GM23338 (cell line): ENCODE results near the gene POU2AF2. TPM values are rescaled to one million over a fixed set of nuclear protein-coding genes. Genes with fewer than 3 reads are reported as not detected.

ENCODE experiments used
- ATAC-seq: fragments of 200-7000 bp; cut with Tn5 transposase; 3 replicates; pipeline ENCODE4 v1.9.1; 2020
- DNase-seq: peaks from one replicate; pipeline ENCODE4 v3.0.0-alpha.2; 2015; ENCODE audit warnings: low spot score
- H2AFZ ChIP-seq: fragments of 200-600 bp; sonication (generic); 2 replicates; pipeline ENCODE4 v1.8.0; 2016; ENCODE audit warnings: antibody characterized with exemption, mild to moderate bottlenecking, moderate library complexity
- H3F3A ChIP-seq: fragments of 200-600 bp; sonication (generic); replicated peaks from 2 replicates; pipeline ENCODE4 v1.8.0; 2017; ENCODE audit warnings: antibody characterized with exemption, mixed run types, low read depth
- H3K27ac ChIP-seq: fragments of 200-600 bp; sonication (generic); 2 replicates; pipeline ENCODE4 v1.6.1; 2016; ENCODE audit warnings: low read depth
- H3K27me3 ChIP-seq: fragments of 200-600 bp; sonication (generic); 2 replicates; pipeline ENCODE4 v1.8.0; 2016; ENCODE audit warnings: mild to moderate bottlenecking, mixed run types, moderate library complexity; ENCODE audit not compliant: insufficient read depth
- H3K36me3 ChIP-seq: fragments of 200-600 bp; sonication (generic); 2 replicates; pipeline ENCODE4 v1.8.0; 2016; ENCODE audit warnings: mild to moderate bottlenecking; ENCODE audit not compliant: insufficient read depth
- H3K4me1 ChIP-seq: fragments of 200-600 bp; sonication (generic); 2 replicates; pipeline ENCODE4 v1.8.0; 2016; ENCODE audit warnings: mild to moderate bottlenecking, moderate library complexity; ENCODE audit not compliant: insufficient read depth
- H3K4me2 ChIP-seq: fragments of 200-600 bp; sonication (generic); 2 replicates; pipeline ENCODE4 v1.7.1; 2017; ENCODE audit warnings: mixed run types
- H3K4me3 ChIP-seq: fragments of 200-600 bp; sonication (generic); 2 replicates; pipeline ENCODE4 v1.6.1; 2016; ENCODE audit warnings: mixed run types
- H3K79me2 ChIP-seq: fragments of 200-600 bp; sonication (generic); replicated peaks from 2 replicates; pipeline ENCODE4 v1.8.0; 2017; ENCODE audit warnings: mild to moderate bottlenecking; ENCODE audit not compliant: insufficient read depth
- H3K9me2 ChIP-seq: fragments of 200-600 bp; sonication (generic); 2 replicates; pipeline ENCODE4 v1.8.0; 2017; ENCODE audit not compliant: insufficient read depth
- H4K20me1 ChIP-seq: fragments of 200-600 bp; sonication (generic); replicated peaks from 2 replicates; pipeline ENCODE4 v1.8.0; 2017; ENCODE audit warnings: mild to moderate bottlenecking; ENCODE audit not compliant: insufficient read depth
- H3K27ac Mint-ChIP-seq: 2 replicates; pipeline ENCODE4 v1.8.0; 2020; ENCODE audit warnings: inconsistent platforms, mild to moderate bottlenecking, moderate library complexity, mixed read lengths
- H3K27me3 Mint-ChIP-seq: 3 replicates; pipeline ENCODE4 v1.8.0; 2022; ENCODE audit warnings: low read depth, mild to moderate bottlenecking, moderate library complexity, mixed read lengths, inconsistent platforms; ENCODE audit not compliant: insufficient read depth, poor library complexity
- H3K36me3 Mint-ChIP-seq: 3 replicates; pipeline ENCODE4 v1.8.0; 2021; ENCODE audit warnings: low read depth, mild to moderate bottlenecking, inconsistent platforms, moderate library complexity, mixed read lengths
- H3K4me1 Mint-ChIP-seq: 3 replicates; pipeline ENCODE4 v1.8.0; 2020; ENCODE audit warnings: mild to moderate bottlenecking, inconsistent platforms, mixed read lengths
- H3K4me3 Mint-ChIP-seq: 3 replicates; pipeline ENCODE4 v1.8.0; 2021; ENCODE audit warnings: moderate library complexity, mild to moderate bottlenecking, inconsistent platforms, mixed read lengths
- H3K9me3 Mint-ChIP-seq: 3 replicates; pipeline ENCODE4 v1.8.0; 2020; ENCODE audit warnings: moderate library complexity, mild to moderate bottlenecking, inconsistent platforms, mixed read lengths
- CREB1 ChIP-seq: fragments of 250-450 bp; sonication (Bioruptor Pico); IDR thresholded peaks from 2 replicates; pipeline ENCODE4 v1.5.0; 2020; ENCODE audit warnings: low read depth, mild to moderate bottlenecking, moderate library complexity
- CTCF ChIP-seq, 2 experiments: fragments of 200-600 bp in 1 of 2; sonication (generic) in 1 of 2; conservative IDR thresholded peaks; 2 replicates each; pipeline versions ENCODE4 v1.5.1 to v1.6.1; 2016 to 2017; ENCODE audit warnings: antibody characterized with exemption in 2 of 2, low read depth in 2 of 2, mild to moderate bottlenecking in 2 of 2, moderate library complexity in 1 of 2
- ETS1 ChIP-seq: IDR thresholded peaks from 2 replicates; pipeline ENCODE4 v1.6.1; 2016; ENCODE audit warnings: antibody characterized with exemption
- EZH2phosphoT487 ChIP-seq: fragments of 200-600 bp; sonication (generic); IDR thresholded peaks from one replicate; pipeline ENCODE4 v1.8.1; 2018; ENCODE audit warnings: antibody characterized with exemption; ENCODE audit not compliant: unreplicated experiment
- JUNB ChIP-seq: IDR thresholded peaks from one replicate; pipeline ENCODE4 v1.6.1; 2016; ENCODE audit warnings: antibody characterized with exemption; ENCODE audit not compliant: unreplicated experiment
- NANOG ChIP-seq: IDR thresholded peaks from 2 replicates; pipeline ENCODE4 v1.6.1; 2016; ENCODE audit warnings: antibody characterized with exemption, borderline replicate concordance
- REST ChIP-seq: IDR thresholded peaks from one replicate; pipeline ENCODE4 v1.6.1; 2018; ENCODE audit warnings: antibody characterized with exemption; ENCODE audit not compliant: unreplicated experiment
- STAT1 ChIP-seq: IDR thresholded peaks from one replicate; pipeline ENCODE4 v1.6.1; 2016; ENCODE audit warnings: antibody characterized with exemption; ENCODE audit not compliant: unreplicated experiment
- ZNF114 ChIP-seq: fragments of 250-450 bp; sonication (Bioruptor Pico); IDR thresholded peaks from 2 replicates; pipeline ENCODE4 v1.5.0; 2020; ENCODE audit warnings: mild to moderate bottlenecking, moderate library complexity
- ZNF331 ChIP-seq: fragments of 250-450 bp; sonication (Bioruptor Pico); IDR thresholded peaks from 2 replicates; pipeline ENCODE4 v1.5.0; 2020; ENCODE audit warnings: low read depth, mild to moderate bottlenecking, moderate library complexity
- polyA plus RNA-seq: library from polyadenylated mRNA; unstranded; fragments of >200 nt; fragmentation: Nextera tagmentation; extraction: Ambion mirVana; gene quantifications from 2 replicates; pipeline ENCODE4 v1.2.1, GENCODE V29; 2016
- total RNA-seq: library from RNA; depleted of rRNA; stranded (reverse); fragments of >200 nt; shearing (Covaris generic); gene quantifications from 2 replicates; pipeline ENCODE4 v1.2.3, GENCODE V29; 2014

POU2AF2 gene
- total and polyA plus RNA-seq, 2 experiments from 2014 or later = not detected

GRCh38 chr11:111309215-111309915 is 63.8 kb downstream of the POU2AF2 start:
- H2AFZ ChIP-seq = no peak overlapping the region
- H3K4me3 Mint-ChIP-seq = no peak overlapping the region
- no peaks in the 10 kb centered on the region for H3F3A ChIP-seq
- peaks cover 1% of the 10 kb centered on the region for H3K27me3 Mint-ChIP-seq
- no peak overlapping the region for H3K4me2 ChIP-seq
- peaks cover 7% of the 10 kb centered on the region; the same call in 2 of the 3 replicates for H3K4me1 Mint-ChIP-seq
- DNase-seq = no peak
- no peak overlapping the region for H3K4me3 ChIP-seq
- TF ChIP-seq ZNF331 (CRISPR knock-in tag) = no peak
- TF ChIP-seq NANOG = no peak
- TF ChIP-seq ZNF114 (CRISPR knock-in tag) = no peak
- no peak for TF ChIP-seq EZH2phosphoT487
- TF ChIP-seq CREB1 (CRISPR knock-in tag) = no peak
- TF ChIP-seq ETS1 = no peak
- TF ChIP-seq REST = no peak
- TF ChIP-seq JUNB = no peak
- TF ChIP-seq STAT1 = no peak
- H3K27me3 ChIP-seq = no peaks in the 10 kb centered on the region
- no peaks in the 10 kb centered on the region for H3K36me3 ChIP-seq
- no peaks in the 10 kb centered on the region for H3K9me2 ChIP-seq
- H3K27ac Mint-ChIP-seq = no peak overlapping the region
- H3K4me1 ChIP-seq = no peaks in the 10 kb centered on the region
- H3K9me3 Mint-ChIP-seq = no peaks in the 10 kb centered on the region
- H4K20me1 ChIP-seq = no peaks in the 10 kb centered on the region
- no peaks in the 10 kb centered on the region for H3K36me3 Mint-ChIP-seq
- H3K79me2 ChIP-seq = no peaks in the 10 kb centered on the region
- no peak for ATAC-seq
- no peak overlapping the region for H3K27ac ChIP-seq

GRCh38 chr11:111310088-111310487 is 64.6 kb downstream of the POU2AF2 start:
- Mint-ChIP-seq H3K4me3 (no peak overlapping the region), H3K27me3 (peaks cover 1% of the 10 kb centered on the region), H3K9me3 (no peaks in the 10 kb centered on the region), H3K27ac (no peak overlapping the region), H3K4me1 (peaks cover 7% of the 10 kb centered on the region; the same call in 2 of the 3 replicates), H3K36me3 (no peaks in the 10 kb centered on the region)
- H3K4me2 ChIP-seq = no peak overlapping the region
- no peaks in the 10 kb centered on the region for H3K27me3 ChIP-seq
- DNase-seq = no peak
- no peak overlapping the region for H2AFZ ChIP-seq
- H3K27ac ChIP-seq = no peak overlapping the region
- H3K9me2 ChIP-seq = no peaks in the 10 kb centered on the region
- no peak for ATAC-seq
- no peaks in the 10 kb centered on the region for H3K36me3 ChIP-seq
- no peaks in the 10 kb centered on the region for H3K4me1 ChIP-seq
- no peaks in the 10 kb centered on the region for H3K79me2 ChIP-seq
- no peaks in the 10 kb centered on the region for H3F3A ChIP-seq
- H4K20me1 ChIP-seq = no peaks in the 10 kb centered on the region
- H3K4me3 ChIP-seq = no peak overlapping the region
- TF ChIP-seq CREB1 (CRISPR knock-in tag) (no peak), CTCF (conservative IDR thresholded peaks at IDR 0.05; ENCODE audit: low read depth in 2 of 2) (no peak), NANOG (no peak), ZNF114 (CRISPR knock-in tag) (no peak), REST (no peak), ZNF331 (CRISPR knock-in tag) (no peak)
